WI38 (cell line): ENCODE data around the gene SH3YL1.

ENCODE experiments used
- H3K4me3 ChIP-seq: 2 replicates; pipeline ENCODE4 v1.5.1; 2011; ENCODE audit warnings: low read depth, mild to moderate bottlenecking, control low read depth, low read length
- TF ChIP-seq, protein P1 (sequence below): IDR thresholded peaks from 2 replicates; pipeline ENCODE4 v1.5.1; 2012; ENCODE audit warnings: low read depth, mild to moderate bottlenecking, control low read depth, low read length

The SH3YL1 gene

GRCh38 chr2:203401-203800 lies 60.4 kb downstream of the SH3YL1 start:
- TF ChIP-seq, protein P1, sequence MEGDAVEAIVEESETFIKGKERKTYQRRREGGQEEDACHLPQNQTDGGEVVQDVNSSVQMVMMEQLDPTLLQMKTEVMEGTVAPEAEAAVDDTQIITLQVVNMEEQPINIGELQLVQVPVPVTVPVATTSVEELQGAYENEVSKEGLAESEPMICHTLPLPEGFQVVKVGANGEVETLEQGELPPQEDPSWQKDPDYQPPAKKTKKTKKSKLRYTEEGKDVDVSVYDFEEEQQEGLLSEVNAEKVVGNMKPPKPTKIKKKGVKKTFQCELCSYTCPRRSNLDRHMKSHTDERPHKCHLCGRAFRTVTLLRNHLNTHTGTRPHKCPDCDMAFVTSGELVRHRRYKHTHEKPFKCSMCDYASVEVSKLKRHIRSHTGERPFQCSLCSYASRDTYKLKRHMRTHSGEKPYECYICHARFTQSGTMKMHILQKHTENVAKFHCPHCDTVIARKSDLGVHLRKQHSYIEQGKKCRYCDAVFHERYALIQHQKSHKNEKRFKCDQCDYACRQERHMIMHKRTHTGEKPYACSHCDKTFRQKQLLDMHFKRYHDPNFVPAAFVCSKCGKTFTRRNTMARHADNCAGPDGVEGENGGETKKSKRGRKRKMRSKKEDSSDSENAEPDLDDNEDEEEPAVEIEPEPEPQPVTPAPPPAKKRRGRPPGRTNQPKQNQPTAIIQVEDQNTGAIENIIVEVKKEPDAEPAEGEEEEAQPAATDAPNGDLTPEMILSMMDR = no peak
- H3K4me3 ChIP-seq = no peak overlapping the region

GRCh38 chr2:202945-203344 lies 60.9 kb downstream of the SH3YL1 start:
- no peak overlapping the region for H3K4me3 ChIP-seq
- TF ChIP-seq, protein P1 = no peak

DNA sequence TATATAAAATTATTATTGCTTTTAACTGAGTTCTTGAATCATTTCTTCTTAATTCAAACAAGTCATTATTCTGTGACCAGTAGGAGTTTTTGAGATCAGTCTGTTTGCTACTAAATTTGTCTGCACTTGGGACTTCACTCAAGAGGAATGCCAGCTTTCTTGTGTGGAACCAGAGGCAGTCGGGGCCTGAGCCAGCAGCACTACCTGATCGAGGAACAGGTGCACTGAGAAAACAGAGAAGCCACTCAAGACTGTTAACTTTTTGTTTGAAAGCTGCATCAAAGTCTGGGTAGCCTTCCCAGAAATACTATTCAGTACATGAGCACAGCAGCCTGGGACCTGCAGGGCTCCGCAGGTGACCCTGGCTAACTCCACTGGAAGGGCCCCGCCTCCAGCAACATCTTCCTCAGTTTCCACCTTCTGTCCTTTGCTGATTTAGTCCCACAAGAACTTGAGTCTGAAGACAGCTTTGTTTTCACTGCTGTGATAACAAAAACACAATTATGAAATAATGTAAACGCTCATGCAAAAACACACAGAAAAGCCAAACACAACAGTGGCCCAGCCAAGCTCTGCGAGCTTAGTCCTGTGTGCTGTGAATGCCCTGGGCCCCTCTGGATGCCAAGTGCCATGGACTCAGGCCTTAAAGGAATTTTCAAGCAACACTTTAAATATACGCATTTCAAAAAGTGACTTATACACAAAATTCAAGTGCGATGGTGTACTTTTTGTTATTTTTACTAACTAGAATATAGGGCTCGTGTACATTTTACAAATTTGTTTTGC lies 62.0 kb downstream of the SH3YL1 start:
- TF ChIP-seq, protein P1 = no peak
- no peak overlapping the region for H3K4me3 ChIP-seq

DNA sequence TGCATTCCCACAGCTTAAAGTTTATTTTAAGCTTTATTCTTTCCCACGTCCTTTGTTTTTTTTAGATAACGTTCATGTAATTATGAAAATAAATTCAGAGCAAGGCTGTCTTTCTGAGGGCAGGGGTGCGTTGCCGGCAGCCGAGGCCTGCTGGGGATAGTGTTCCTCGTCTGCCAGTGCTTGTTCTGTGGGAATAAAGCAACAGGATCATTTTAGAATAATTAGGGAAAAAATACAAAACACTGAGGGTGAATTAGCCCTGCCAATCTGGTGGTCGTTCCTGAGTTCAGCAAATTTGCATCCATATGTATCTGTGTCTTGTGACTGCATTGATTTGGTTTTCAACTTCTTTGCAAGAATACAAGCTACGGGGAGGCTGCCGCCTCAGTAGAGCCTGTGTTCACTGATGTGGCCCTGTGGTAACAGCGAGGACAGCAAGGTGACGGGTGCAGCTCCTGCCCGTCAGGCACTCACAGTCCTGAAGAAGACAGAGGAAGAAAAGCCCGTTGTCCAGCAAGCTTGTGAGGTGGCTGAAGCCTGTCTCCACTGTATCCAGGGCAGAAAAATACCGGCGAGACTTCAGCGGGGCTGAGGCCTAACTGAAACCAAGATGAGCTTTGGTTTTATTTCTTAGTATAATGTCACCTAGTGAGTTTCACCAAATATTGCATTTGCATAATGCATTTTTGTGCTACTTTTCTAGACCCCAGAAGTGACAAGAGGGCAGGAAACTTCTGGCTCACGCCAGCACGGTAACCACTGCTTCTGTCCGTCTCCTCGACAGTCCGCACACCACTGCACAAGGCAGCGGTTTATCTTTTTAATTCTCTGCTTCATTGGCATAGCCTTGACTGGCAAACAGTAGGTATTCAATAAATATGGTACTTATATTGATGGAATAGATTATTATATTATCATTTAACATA lies 64.5 kb downstream of the SH3YL1 start:
- no peak overlapping the region for H3K4me3 ChIP-seq
- TF ChIP-seq, protein P1 = no peak

DNA sequence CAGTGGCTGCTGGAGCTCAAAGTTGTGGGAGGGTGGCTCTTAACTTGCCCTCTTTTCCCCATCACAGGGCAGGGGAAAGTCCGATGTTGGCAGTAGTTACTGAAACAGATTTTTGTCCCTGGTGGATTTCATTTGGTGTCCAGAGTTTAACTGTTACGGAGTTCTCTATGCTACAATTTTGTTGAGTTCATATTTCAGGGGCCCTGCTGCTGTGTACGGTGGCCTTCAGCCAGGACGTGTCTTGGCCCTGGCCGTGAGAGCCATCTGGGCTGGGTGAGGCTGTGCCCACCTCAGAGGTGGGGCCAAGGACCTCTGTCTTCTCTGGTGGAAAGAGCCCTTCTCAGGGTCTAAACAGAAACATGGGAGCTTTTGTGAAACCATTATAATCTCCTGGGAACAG lies 67.4 kb downstream of the SH3YL1 start:
- H3K4me3 ChIP-seq = no peak overlapping the region
- TF ChIP-seq, protein P1 = no peak

DNA sequence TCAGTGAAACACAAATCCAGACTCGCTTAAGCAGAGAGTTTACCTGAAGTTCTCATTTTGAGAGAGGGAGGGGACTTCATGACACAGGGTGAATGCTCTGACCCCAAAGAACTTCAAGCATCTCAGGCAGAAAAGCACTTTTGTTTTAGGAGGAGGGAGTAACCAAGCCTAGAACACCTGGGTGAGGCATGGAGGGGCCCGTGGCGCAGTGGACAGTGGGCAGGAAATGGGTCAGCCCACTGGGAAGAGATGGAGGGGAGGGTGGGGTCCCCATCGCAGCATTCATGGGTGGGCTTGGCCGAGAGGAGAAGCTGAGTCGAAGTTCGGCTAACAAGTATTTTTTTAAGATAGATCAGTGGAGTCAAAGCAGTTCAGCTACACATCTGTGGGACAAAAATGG lies 67.9 kb downstream of the SH3YL1 start:
- no peak overlapping the region for H3K4me3 ChIP-seq
- TF ChIP-seq, protein P1 = no peak
